ENCODE results near the gene TTC33.

DNA sequence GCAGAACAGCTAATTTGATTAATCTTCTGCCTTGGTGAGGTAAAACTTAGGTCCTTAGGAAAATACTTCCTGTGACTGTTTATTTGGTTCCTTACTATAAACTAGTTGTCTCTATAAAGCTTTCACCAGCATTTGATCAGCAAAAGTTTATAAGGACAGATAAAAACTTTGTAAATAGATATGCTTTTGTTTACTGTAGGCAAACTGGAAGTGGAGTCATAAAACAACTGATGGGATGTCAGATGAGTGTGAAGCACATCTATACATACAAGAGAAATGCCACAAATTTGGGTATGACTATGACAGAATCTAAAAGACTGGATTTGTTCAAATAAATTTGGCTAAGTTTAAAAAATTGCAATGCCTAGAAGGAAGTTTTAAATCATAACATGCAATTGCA is 70.6 kb downstream of the TTC33 start:
- TF ChIP-seq POLR2A (IDR thresholded peaks at IDR 0.05) (no peak), POLR2AphosphoS5 (IDR thresholded peaks at IDR 0.05) (no peak)
- TF ChIP-seq, protein P1, sequence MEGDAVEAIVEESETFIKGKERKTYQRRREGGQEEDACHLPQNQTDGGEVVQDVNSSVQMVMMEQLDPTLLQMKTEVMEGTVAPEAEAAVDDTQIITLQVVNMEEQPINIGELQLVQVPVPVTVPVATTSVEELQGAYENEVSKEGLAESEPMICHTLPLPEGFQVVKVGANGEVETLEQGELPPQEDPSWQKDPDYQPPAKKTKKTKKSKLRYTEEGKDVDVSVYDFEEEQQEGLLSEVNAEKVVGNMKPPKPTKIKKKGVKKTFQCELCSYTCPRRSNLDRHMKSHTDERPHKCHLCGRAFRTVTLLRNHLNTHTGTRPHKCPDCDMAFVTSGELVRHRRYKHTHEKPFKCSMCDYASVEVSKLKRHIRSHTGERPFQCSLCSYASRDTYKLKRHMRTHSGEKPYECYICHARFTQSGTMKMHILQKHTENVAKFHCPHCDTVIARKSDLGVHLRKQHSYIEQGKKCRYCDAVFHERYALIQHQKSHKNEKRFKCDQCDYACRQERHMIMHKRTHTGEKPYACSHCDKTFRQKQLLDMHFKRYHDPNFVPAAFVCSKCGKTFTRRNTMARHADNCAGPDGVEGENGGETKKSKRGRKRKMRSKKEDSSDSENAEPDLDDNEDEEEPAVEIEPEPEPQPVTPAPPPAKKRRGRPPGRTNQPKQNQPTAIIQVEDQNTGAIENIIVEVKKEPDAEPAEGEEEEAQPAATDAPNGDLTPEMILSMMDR (IDR thresholded peaks at IDR 0.05), result no peak
